ENCODE data around the gene TIPARP. TPM values are rescaled to one million over a fixed set of nuclear protein-coding genes. Genes with fewer than 3 reads are reported as not detected.

The TIPARP gene
- total and polyA plus RNA-seq, 2 donors (not counting 1 experiment from before 2014, with no cell fraction given), result 11.2 to 42.5 TPM

GRCh38 chr3:156720826-156721225 is 46.4 kb downstream of the TIPARP start:
- H2AFZ ChIP-seq (ENCODE audit: insufficient read depth, low read depth, low read length, poor library complexity, severe bottlenecking), result no peak overlapping the region
- no peaks in the 10 kb centered on the region for H3K79me2 ChIP-seq (ENCODE audit: control insufficient read depth, insufficient read depth, low read length)
- H3K36me3 ChIP-seq (replicated peaks in 1 of 2; ENCODE audit: control extremely low read depth in 1 of 2, control insufficient read depth in 1 of 2, extremely low read depth in 1 of 2, insufficient read depth in 2 of 2, low read length in 1 of 2), result no peaks in the 10 kb centered on the region
- H3K27me3 Mint-ChIP-seq, result no peaks in the 10 kb centered on the region
- no peaks in the 10 kb centered on the region for H3K4me1 ChIP-seq (ENCODE audit: control insufficient read depth in 2 of 2, insufficient read depth in 2 of 2, low read length in 2 of 2)
- no peak overlapping the region for H3K4me3 ChIP-seq (ENCODE audit: control extremely low read depth in 1 of 5, extremely low read depth in 1 of 5, insufficient read depth in 1 of 5, low read depth in 2 of 5, low read length in 4 of 5)
- no peaks in the 10 kb centered on the region for H3K4me1 Mint-ChIP-seq
- no peaks in the 10 kb centered on the region for H3K9me3 Mint-ChIP-seq (ENCODE audit: insufficient read depth)
- H3K27me3 ChIP-seq (replicated peaks in 1 of 4; ENCODE audit: control extremely low read depth in 1 of 4, control insufficient read depth in 3 of 4, insufficient read depth in 4 of 4, low read length in 3 of 4), result no peaks in the 10 kb centered on the region
- WGBS (ENCODE audit: insufficient coverage), result no CpG with 5 or more reads among the region's 2 CpGs
- H3K27ac ChIP-seq (ENCODE audit: low read length in 2 of 2), result no peak overlapping the region
- DNase-seq (no peak), ATAC-seq (ENCODE audit: low read depth) (no peak)
- no peak overlapping the region for H3K27ac Mint-ChIP-seq
- no peaks in the 10 kb centered on the region for H4K20me1 ChIP-seq (ENCODE audit: control insufficient read depth, insufficient read depth, low read length, poor library complexity, severe bottlenecking)
- TF ChIP-seq EZH2 (IDR thresholded peaks at IDR 0.05; ENCODE audit: borderline replicate concordance, insufficient read depth, low read depth, low read length, poor library complexity, severe bottlenecking), result no peak
- TF ChIP-seq CTCF (IDR thresholded peaks at IDR 0.05), result no peak
- no peak overlapping the region for H3K9ac ChIP-seq (ENCODE audit: low read length)
- no peak overlapping the region for H3K4me2 ChIP-seq (replicated peaks; ENCODE audit: low read depth, low read length, poor library complexity, severe bottlenecking)
- intact Hi-C loops (cut with micrococcal nuclease), result no loop called here
- H3K4me3 Mint-ChIP-seq, result no peak overlapping the region
- ChIA-PET POLR2A (no interaction called here), CTCF (no interaction called here)
- H3K9me3 ChIP-seq (ENCODE audit: control extremely low read depth in 1 of 3, control insufficient read depth in 2 of 3, insufficient read depth in 1 of 3, low read length in 2 of 3), result no peaks in the 10 kb centered on the region

GRCh38 chr3:156721687-156722618 is 47.6 kb downstream of the TIPARP start:
- Histone ChIP-seq H3K4me3 (ENCODE audit: control extremely low read depth in 1 of 5, extremely low read depth in 1 of 5, insufficient read depth in 1 of 5, low read depth in 2 of 5, low read length in 4 of 5) (no peak overlapping the region), H3K9me3 (ENCODE audit: control extremely low read depth in 1 of 3, control insufficient read depth in 2 of 3, insufficient read depth in 1 of 3, low read length in 2 of 3) (no peaks in the 10 kb centered on the region), H2AFZ (ENCODE audit: insufficient read depth, low read depth, low read length, poor library complexity, severe bottlenecking) (no peak overlapping the region), H4K20me1 (ENCODE audit: control insufficient read depth, insufficient read depth, low read length, poor library complexity, severe bottlenecking) (no peaks in the 10 kb centered on the region), H3K27me3 (replicated peaks in 1 of 4; ENCODE audit: control extremely low read depth in 1 of 4, control insufficient read depth in 3 of 4, insufficient read depth in 4 of 4, low read length in 3 of 4) (no peaks in the 10 kb centered on the region), H3K4me2 (replicated peaks; ENCODE audit: low read depth, low read length, poor library complexity, severe bottlenecking) (no peak overlapping the region), H3K36me3 (replicated peaks in 1 of 2; ENCODE audit: control extremely low read depth in 1 of 2, control insufficient read depth in 1 of 2, extremely low read depth in 1 of 2, insufficient read depth in 2 of 2, low read length in 1 of 2) (no peaks in the 10 kb centered on the region), H3K79me2 (ENCODE audit: control insufficient read depth, insufficient read depth, low read length) (no peaks in the 10 kb centered on the region), H3K27ac (ENCODE audit: low read length in 2 of 2) (no peak overlapping the region), H3K4me1 (ENCODE audit: control insufficient read depth in 2 of 2, insufficient read depth in 2 of 2, low read length in 2 of 2) (no peaks in the 10 kb centered on the region), H3K9ac (ENCODE audit: low read length) (no peak overlapping the region)
- POLR2A ChIA-PET, result interaction anchor here (0.5 kb wide), 1 partner anchor 13 kb away, joined by 3 read pairs; no protein-coding TSS in a partner anchor
- H3K27ac Mint-ChIP-seq, result no peak overlapping the region
- no peak for ATAC-seq (ENCODE audit: low read depth)
- H3K4me1 Mint-ChIP-seq, result no peaks in the 10 kb centered on the region
- no peaks in the 10 kb centered on the region for H3K27me3 Mint-ChIP-seq
- intact Hi-C loops (cut with micrococcal nuclease), result no loop called here
- CTCF ChIA-PET, result no interaction called here
- DNase-seq, result no peak
- no peak overlapping the region for H3K4me3 Mint-ChIP-seq
- no peaks in the 10 kb centered on the region for H3K9me3 Mint-ChIP-seq (ENCODE audit: insufficient read depth)
- TF ChIP-seq EZH2 (IDR thresholded peaks at IDR 0.05; ENCODE audit: borderline replicate concordance, insufficient read depth, low read depth, low read length, poor library complexity, severe bottlenecking) (no peak), CTCF (IDR thresholded peaks at IDR 0.05) (no peak)
- no CpG with 5 or more reads among the region's 2 CpGs for WGBS (ENCODE audit: insufficient coverage)
